ENCODE results near the gene ATF7. TPM values are rescaled to one million over a fixed set of nuclear protein-coding genes. Genes with fewer than 3 reads are reported as not detected.
"Not testable (repeated sequence)": the region's sequence is repeated elsewhere in the genome, so short reads cannot be mapped to it uniquely, and the experiment has no call there.

ATF7 gene
- total RNA-seq, 2 experiments from 2014 or later = 13.3 to 14.3 TPM

DNA sequence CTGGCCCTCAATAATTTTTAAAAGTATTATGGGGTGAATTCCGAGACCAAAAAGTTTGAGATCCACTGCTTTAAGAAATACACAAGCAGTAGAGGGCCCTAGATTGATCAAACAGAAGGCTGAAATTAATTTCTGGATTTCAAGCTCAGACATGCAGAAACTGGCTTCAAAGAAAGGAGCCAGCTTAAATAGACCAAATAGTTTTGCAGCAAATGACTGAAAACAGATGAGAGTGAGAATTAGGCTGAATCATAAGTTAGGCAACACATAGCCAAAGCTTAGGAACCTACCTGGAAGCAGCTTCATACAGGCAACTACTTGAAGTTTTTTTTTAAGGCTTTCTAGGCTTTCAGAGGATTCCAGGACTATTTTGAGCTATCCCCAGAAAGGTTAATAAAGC, 12.4 kb downstream of the ATF7 start:
- Mint-ChIP-seq H3K4me1 (ENCODE audit: low read depth) (peaks cover 17% of the 10 kb centered on the region), H3K27ac (no peak overlapping the region), H3K36me3 (ENCODE audit: low read depth) (peaks cover 24% of the 10 kb centered on the region), H3K4me3 (no peak overlapping the region), H3K9me3 (no peaks in the 10 kb centered on the region), H3K27me3 (no peaks in the 10 kb centered on the region)
- ChIA-PET POLR2A (no interaction called here), CTCF (no interaction called here)
- H3K9me3 ChIP-seq (ENCODE audit: control insufficient read depth in 1 of 2, insufficient read depth in 1 of 2, low read length in 2 of 2) = no peaks in the 10 kb centered on the region
- H3K27me3 ChIP-seq (ENCODE audit: control insufficient read depth in 1 of 2, insufficient read depth in 2 of 2, low read length in 2 of 2) = no peaks in the 10 kb centered on the region
- H3K36me3 ChIP-seq (ENCODE audit: insufficient read depth, low read length) = peaks cover 14% of the 10 kb centered on the region
- DNase-seq (no peak), ATAC-seq (ENCODE audit: poor library complexity) (no peak)
- intact Hi-C loops (cut with DNase I, micrococcal nuclease) = no loop called here
- TF ChIP-seq, protein P1, sequence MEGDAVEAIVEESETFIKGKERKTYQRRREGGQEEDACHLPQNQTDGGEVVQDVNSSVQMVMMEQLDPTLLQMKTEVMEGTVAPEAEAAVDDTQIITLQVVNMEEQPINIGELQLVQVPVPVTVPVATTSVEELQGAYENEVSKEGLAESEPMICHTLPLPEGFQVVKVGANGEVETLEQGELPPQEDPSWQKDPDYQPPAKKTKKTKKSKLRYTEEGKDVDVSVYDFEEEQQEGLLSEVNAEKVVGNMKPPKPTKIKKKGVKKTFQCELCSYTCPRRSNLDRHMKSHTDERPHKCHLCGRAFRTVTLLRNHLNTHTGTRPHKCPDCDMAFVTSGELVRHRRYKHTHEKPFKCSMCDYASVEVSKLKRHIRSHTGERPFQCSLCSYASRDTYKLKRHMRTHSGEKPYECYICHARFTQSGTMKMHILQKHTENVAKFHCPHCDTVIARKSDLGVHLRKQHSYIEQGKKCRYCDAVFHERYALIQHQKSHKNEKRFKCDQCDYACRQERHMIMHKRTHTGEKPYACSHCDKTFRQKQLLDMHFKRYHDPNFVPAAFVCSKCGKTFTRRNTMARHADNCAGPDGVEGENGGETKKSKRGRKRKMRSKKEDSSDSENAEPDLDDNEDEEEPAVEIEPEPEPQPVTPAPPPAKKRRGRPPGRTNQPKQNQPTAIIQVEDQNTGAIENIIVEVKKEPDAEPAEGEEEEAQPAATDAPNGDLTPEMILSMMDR (IDR thresholded peaks at IDR 0.05) = no peak
- H3K27ac ChIP-seq (ENCODE audit: low read depth in 1 of 2, low read length in 2 of 2) = no peak overlapping the region
- no peak overlapping the region for H3K4me3 ChIP-seq (ENCODE audit: low read length)
- H3K4me1 ChIP-seq (ENCODE audit: insufficient read depth, low read length) = peaks cover 7% of the 10 kb centered on the region

DNA sequence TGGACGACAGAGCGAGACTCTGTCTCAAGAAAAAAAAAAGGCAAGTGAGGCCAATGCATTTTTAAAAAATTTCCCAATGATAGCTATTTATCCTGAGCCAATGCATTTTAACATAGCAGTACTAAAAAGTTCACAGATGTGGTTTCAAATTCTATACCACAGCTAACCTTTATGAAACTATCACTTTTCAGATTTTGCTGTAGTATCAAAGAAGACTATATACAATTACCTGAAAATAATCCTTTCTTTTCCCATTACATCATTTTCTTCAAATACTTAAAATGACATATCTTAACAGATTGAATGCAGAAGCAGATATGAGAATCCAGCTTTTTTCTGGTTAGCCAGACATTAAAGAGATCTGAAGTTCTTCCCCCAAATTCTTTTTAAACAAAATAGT, 13.2 kb downstream of the ATF7 start:
- Mint-ChIP-seq H3K27ac (no peak overlapping the region), H3K4me3 (no peak overlapping the region), H3K27me3 (no peaks in the 10 kb centered on the region), H3K9me3 (no peaks in the 10 kb centered on the region), H3K36me3 (ENCODE audit: low read depth) (peaks cover 16% of the 10 kb centered on the region), H3K4me1 (ENCODE audit: low read depth) (peaks cover 10% of the 10 kb centered on the region)
- intact Hi-C loops (cut with DNase I, micrococcal nuclease) = no loop called here
- ChIA-PET CTCF (interaction anchor here (0.9 kb wide), 1 partner anchor 63 kb away, joined by 5 read pairs; the partner anchor contains the start of gene ATP5MC2), POLR2A (interaction anchor here (2.0 kb wide), 1 partner anchor 13 kb away, joined by 5 read pairs; the partner anchor contains the start of gene ATF7)
- Histone ChIP-seq H3K36me3 (ENCODE audit: insufficient read depth, low read length) (peaks cover 14% of the 10 kb centered on the region), H3K4me3 (ENCODE audit: low read length) (no peak overlapping the region), H3K27ac (ENCODE audit: low read depth in 1 of 2, low read length in 2 of 2) (no peak overlapping the region), H3K4me1 (ENCODE audit: insufficient read depth, low read length) (peaks cover 3% of the 10 kb centered on the region), H3K9me3 (ENCODE audit: control insufficient read depth in 1 of 2, insufficient read depth in 1 of 2, low read length in 2 of 2) (no peaks in the 10 kb centered on the region), H3K27me3 (ENCODE audit: control insufficient read depth in 1 of 2, insufficient read depth in 2 of 2, low read length in 2 of 2) (no peaks in the 10 kb centered on the region)
- TF ChIP-seq, protein P1 (IDR thresholded peaks at IDR 0.05) = no peak
- no peak for ATAC-seq (ENCODE audit: poor library complexity)
- no peak for DNase-seq

DNA sequence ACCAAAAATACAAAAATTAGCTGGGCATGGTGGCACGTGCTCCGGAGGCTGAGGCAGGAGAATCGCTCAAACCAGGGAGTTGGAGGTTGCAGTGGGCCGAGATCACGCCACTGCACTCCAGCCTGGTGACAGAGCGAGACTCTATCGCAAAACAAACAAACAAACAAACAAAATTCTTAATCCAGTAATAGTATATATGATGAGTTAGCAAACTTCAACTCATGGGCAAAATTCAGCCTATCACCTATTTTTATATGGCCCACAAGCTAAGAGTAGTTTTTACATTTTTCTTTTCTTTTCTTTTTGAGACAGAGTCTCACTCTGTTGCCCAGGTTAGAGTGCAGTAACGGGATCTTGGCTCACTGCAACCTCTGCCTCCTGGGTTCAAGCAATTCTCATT, 14.9 kb downstream of the ATF7 start:
- Mint-ChIP-seq H3K4me3 (no peak overlapping the region), H3K9me3 (no peaks in the 10 kb centered on the region), H3K27ac (no peak overlapping the region), H3K4me1 (ENCODE audit: low read depth) (peaks cover 5% of the 10 kb centered on the region), H3K27me3 (no peaks in the 10 kb centered on the region), H3K36me3 (ENCODE audit: low read depth) (peaks cover 15% of the 10 kb centered on the region)
- no peaks in the 10 kb centered on the region for H3K9me3 ChIP-seq (ENCODE audit: control insufficient read depth in 1 of 2, insufficient read depth in 1 of 2, low read length in 2 of 2)
- no peak for ATAC-seq (ENCODE audit: poor library complexity)
- no peaks in the 10 kb centered on the region for H3K27me3 ChIP-seq (ENCODE audit: control insufficient read depth in 1 of 2, insufficient read depth in 2 of 2, low read length in 2 of 2)
- CTCF ChIA-PET = interaction anchor here (0.6 to 1.5 kb wide), 2 partner anchors 13 to 41 kb away, joined by 3 to 5 read pairs; no protein-coding TSS in a partner anchor
- no peak overlapping the region for H3K27ac ChIP-seq (ENCODE audit: low read depth in 1 of 2, low read length in 2 of 2)
- DNase-seq = no peak
- POLR2A ChIA-PET = interaction anchor here (2.0 kb wide), 1 partner anchor 14 kb away, joined by 5 read pairs; the partner anchor contains the start of gene ATF7
- TF ChIP-seq, protein P1 (IDR thresholded peaks at IDR 0.05) = no peak
- no peak overlapping the region for H3K4me3 ChIP-seq (ENCODE audit: low read length)
- peaks cover 12% of the 10 kb centered on the region for H3K36me3 ChIP-seq (ENCODE audit: insufficient read depth, low read length)
- intact Hi-C loops (cut with DNase I, micrococcal nuclease) = no loop called here
- H3K4me1 ChIP-seq (ENCODE audit: insufficient read depth, low read length) = no peaks in the 10 kb centered on the region

DNA sequence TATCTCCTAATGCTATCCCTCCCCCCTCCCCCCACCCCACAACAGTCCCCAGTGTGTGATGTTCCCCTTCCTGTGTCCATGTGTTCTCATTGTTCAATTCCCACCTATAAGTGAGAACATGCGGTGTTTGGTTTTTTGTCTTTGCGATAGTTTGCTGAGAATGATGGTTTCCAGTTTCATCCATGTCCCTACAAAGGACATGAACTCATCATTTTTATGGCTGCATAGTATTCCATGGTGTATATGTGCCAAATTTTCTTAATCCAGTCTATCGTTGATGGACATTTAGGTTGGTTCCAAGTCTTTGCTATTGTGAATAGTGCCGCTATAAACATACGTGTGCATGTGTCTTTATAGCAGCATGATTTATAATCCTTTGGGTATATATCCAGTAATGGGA, 19.5 kb downstream of the ATF7 start:
- intact Hi-C loops (cut with DNase I, micrococcal nuclease); H3K36me3 ChIP-seq (ENCODE audit: insufficient read depth, low read length); H3K27me3 Mint-ChIP-seq; H3K4me1 ChIP-seq (ENCODE audit: insufficient read depth, low read length); DNase-seq; POLR2A ChIA-PET; CTCF ChIA-PET; H3K27me3 ChIP-seq (ENCODE audit: control insufficient read depth in 1 of 2, insufficient read depth in 2 of 2, low read length in 2 of 2); H3K9me3 ChIP-seq (ENCODE audit: control insufficient read depth in 1 of 2, insufficient read depth in 1 of 2, low read length in 2 of 2); H3K27ac ChIP-seq (ENCODE audit: low read depth in 1 of 2, low read length in 2 of 2); ATAC-seq (ENCODE audit: poor library complexity); H3K4me3 ChIP-seq (ENCODE audit: low read length); H3K27ac Mint-ChIP-seq; H3K4me3 Mint-ChIP-seq; H3K9me3 Mint-ChIP-seq: not testable (repeated sequence)
- Mint-ChIP-seq H3K4me1 (ENCODE audit: low read depth) (peaks cover 32% of the 10 kb centered on the region), H3K36me3 (ENCODE audit: low read depth) (peaks cover 14% of the 10 kb centered on the region)

Data from CD4-positive, alpha-beta T cell (primary cell).